Cerebellar nuclear complex (tissue), 1 donor: ENCODE measurements around the gene ZNRF2.

Experiments used
- DNase-seq, 2 experiments: peaks; one replicate each; lab custom pipeline; 2025; lab: John Stamatoyannopoulos, UW

Gene ZNRF2

DNA sequence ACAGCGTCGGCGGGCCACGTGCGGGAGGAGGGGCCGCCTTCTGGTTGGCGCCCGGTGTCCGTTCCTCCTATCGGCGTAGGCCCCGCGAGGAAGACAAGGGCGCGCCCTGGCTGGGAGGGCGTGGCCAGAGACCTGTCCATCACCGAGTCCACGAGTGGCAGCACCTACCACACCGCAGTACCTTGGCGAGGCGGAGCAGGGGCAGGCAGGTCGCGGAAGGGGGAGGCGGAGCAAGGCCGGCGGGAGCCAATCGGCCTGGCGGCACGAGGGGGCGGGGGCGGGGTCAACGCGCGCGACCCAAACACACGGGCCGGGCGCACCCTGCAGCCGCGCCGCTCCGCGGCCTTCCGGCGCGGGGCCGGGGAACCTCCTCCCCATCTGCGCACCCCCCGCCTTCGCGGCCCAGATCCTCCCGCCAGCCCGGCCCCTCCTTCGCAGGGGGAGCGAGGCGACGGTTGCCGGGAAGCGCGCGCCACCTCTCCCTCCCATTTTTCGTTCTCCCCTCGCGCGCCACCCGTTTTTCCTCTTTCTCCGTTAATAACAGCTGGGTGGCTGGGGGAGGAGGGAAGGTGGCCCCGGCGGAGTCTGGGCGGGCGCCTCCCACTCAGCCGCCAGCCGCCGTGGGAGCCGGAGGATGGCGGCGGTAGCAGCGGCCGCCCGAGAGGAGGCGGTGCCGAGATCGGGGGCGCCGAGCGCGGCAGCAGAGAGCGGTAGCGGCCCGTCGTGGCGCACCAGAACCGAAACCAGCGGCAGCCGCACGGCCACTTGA, at the start of gene ZNRF2:
Gene ZNRF2 (plus strand): TSS at position 300 of the 769 bp plus-strand sequence. CDS start 761 bp downstream, outside the sequence.
- DNase-seq, result peak; percentile 97 to 98

DNA sequence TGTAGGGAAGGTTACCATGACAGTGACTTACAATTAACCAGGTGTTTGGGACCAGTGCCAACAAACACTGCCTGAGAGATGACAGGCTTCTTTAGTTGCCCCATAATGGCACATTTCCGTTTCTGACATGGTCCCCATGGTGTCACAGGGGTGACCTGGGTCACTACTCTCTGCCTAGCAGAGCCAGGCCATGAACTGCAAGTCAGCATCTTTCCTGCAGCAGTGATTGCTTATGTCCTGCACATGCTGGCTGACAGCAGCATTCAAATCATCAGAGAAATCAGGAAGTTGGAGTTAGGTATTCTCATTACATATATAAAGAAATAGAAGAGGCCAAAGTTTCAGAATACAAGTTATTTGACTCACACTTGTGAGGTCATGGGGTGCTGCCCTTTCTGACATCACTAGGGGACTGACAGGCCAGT, 47.1 kb upstream of the ZNRF2 start:
- DNase-seq, result no peak

DNA sequence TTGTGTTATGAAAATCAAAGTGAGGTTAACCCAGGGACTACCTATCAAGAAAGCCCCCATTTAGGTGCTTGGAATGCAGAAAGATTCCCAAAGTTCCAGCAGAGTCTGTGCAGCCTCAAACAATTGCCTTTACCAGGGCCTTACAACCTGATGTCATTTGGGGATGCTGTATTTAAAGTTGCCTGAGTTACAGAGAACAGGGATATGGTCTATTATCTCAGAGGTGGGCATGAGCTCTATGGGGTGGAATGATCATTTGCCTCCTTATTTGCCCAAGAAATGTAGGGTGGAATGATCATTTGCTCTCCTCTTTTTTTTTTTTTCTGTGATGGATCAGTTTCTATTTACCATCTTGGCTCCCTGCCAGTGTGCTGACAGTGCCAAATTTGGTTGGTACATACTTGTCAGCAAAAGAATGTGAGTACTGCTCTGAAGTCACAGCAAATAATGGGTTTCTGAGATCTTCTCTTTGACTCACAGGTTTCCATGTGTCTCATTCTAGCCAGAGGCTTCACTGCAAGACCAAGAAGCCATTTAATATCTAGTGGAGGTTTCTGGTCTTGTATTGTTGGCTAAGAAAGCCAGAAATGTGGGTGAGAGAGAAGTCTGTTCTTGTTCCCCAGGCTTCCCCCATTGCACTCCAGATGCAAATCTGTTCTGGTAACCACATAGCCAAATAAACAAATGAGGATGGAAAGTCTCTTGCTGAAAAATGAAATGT, 45.5 kb upstream of the ZNRF2 start:
- DNase-seq, result no peak

DNA sequence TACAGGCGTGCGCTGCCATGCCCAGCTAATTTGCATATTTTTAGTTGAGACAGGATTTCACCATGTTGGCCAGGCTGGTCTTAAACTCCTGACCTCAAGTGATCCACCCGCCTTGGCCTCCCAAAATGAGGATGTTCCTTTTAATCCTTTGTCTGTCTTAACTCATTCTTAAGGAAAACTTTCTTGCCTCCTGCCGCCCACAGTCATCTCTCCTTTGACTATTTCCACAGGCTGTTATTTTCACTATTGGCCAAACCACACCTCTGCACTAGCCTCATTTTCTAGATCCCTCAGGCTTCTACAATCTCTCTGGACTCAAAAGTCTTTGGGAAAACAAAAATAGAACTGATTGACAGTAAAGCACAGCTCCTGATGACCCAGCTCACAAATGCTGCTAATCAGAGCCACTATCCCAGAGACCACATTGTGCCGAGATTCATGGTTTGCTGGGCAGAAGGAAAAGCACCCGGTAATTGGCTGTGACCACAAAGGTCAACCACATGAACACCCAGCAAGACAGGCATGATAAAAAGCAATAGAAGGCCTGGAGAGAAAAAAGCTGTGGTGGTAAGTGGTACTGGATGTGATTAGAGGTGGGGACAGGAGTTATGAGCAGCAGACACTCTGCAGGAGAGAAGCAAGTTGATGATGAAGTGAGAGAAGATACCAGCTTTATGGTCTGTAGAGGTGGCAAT, 44.1 kb upstream of the ZNRF2 start:
- DNase-seq, result no peak

DNA sequence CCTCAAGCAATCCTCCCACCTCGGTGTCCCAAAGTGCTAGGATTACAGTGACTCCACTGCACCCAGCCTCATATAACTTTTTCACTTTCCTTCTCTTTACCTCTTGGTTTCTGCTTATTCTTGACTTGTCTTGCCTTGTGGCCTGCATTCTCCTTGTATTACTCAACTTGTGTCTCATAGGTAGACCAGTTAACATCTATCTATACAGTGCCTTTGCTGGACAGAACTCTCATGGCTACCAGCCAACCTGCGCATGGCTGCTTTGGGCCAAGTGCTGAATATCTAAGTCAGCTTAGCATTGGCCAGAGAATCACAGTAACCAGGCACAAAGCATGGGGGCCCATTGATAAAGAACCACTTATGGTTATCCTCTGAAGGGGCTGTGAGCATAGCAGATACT, 42.6 kb upstream of the ZNRF2 start:
- DNase-seq, result no peak

DNA sequence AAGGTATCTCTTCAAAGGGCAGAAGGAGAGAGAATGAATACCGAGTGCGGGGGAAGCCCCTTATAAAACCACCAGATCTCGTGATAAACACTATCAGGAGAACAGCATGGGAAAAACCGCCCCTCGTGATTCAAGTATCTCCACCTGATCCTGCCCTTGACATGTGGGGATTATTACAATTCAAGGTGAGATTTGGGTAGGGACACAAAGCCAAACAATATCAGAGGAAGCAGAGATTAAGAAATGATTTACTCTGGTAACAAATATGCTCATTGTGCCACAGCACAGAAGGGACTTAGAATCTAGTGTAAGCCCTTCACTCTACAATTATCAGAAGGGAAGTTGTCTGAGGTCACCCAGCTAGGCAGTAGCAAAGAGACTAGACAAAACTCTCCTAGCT, 40.1 kb upstream of the ZNRF2 start:
- no peak for DNase-seq

DNA sequence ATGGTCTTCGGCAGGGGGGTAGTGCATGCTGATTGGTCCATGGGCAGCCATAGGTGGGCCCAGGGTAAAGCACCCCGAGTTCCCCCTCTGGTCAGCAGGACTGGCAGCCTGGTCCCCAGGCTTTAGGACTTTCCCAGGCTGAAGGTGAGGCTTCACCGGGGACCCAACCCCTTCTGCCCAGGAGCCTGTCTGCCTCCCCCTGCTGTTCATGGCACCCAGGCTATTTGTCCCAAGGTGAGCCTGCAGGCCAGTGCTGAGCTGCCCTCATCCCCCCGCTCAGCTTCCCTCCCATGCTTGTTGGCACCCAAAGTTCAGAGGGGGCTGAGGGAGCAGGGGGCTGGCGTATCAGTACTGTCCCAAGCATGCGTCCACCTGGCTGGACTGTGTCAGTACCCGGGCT, 38.5 kb upstream of the ZNRF2 start:
- DNase-seq, result no peak

DNA sequence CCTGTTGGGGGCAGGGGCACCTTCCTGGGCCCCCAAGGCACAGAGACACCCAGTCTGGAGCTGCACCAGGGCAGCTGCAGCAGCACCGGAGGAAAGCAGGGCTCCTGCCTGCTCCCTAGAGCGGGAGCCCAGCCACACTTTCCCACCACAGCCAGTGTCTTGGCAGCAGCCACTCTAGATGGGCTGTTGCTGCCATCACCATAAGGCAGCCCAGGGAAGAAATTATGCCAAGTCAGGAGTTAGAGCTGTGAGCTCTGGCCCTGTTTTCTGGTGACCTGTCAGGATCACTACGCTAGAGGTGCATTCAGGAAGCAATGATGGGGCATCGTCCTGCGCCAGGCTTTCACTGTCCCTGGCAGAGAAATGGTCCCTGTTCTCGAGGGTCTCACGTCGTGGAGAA, 38.0 kb upstream of the ZNRF2 start:
- DNase-seq, result peak; percentile 15 to 43

DNA sequence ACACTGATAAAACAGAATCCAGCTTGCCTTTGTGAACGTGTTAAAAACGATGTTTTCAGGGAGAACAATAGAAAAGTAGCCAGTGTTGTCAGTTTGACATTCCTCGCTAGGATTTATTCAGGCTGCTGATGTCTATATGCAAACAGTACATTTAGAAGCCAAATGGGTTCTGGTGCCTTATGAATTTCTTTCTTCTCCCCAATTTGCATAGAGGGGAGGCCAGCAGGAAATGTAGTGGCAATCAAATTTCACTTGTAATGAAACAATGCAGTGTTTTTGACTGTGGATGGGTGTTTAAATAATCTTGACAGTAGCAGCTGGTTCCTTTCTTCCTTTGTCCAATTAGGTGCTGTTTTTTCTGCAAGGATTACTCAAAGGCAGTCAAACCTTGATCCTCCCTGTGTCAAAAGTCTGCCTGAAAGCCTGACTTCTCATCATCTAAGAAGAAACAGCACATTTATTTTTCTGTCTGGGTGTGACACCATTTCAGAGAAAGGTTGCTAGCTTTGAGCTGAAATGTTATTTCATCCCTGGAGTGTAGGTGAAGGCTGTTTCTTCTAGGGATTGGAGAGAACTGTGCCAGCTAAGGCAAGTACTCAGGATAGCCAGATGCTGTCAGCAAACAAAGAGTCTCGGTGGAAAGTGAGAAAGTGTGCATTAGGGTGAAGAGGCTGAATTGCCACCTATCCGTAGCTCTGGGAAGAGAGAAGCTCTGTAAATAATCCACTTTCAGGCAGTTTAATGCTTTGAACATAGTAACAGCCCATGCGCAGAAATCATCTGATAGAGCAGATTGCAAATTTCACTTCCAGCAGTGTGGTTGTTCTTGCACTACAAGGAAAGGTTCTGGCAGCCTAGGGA, 36.6 kb upstream of the ZNRF2 start:
- no peak for DNase-seq

DNA sequence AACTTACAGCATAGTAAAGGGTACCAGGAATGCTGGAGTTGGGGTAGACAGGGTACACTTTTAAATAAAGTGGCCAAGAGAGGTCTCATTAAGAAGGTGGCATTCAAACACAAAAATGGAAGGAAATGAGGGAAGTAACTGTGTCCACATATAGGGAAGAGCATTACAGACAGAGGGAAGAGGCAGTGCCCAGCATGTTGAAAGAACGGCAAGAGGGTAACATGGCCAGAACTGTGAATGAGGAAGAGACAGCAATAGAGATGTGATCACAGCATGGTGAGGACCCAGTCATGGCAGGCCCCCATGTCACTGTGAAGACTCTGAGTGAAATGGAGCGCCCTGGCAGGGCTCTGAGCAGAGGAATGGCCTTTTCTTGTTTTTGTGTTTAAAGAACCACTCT, 35.1 kb upstream of the ZNRF2 start:
- no peak for DNase-seq

DNA sequence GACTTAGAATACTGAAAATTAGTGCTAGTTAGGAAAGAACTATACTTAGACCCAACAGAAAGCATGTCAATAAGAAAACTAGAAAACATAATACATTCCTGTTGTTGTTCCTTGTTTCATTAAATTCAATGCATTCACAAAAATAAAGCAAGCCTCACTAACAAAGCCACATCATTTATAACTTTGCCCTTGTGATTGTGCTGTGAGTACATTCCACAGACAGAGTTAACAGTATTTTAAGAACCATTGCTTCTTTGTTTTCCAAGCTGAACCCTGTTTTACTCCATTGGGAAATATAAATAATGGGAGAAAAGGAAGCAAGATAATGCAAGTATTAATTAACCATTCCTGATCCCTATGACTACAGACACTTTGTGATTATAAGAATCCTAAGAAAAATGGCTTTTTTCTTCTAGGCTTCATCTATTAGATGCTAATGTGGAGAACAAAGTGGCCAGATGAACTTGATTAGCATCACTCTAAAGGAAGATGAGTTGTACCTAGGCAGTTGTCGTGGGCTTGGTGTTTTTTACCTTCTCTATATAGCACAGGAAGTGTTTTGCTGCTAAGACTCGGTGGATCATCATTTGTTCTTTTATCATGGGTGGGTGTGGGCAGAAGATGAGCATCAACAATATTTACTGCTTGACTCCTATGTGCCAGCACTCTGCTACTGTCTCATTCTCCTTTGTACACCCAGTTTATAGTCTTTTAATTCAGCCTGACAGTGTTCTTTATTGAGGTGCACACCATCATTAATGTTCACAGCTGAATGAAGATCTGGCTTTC, 34.2 kb upstream of the ZNRF2 start:
- no peak for DNase-seq

DNA sequence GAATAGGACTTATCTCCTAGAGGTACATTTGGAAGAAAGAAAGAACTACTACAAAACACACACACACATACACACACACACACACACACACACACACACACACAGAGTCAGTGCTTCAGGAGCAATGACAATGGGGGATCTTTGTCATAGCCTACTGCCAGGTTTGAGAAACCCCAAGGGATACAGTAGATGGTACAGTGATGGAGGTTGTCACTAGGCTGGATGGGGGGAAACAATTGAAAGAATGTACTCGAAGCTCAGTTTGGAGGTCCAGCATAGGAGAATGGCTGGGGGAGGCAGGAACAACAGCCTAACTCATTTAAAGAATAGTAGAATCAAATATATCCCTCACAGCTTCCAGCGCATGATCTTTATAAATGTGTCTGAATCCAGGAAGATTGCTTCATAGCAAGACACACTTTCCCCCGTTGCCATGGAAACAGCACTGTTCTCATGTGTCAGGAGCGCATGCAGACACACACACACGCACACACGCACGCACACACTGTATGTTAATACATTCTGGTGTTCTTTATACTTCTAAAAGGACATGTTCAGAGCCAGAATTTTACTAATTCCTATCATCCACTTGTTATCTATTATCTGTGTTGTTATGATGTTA, 32.6 kb upstream of the ZNRF2 start:
- no peak for DNase-seq

DNA sequence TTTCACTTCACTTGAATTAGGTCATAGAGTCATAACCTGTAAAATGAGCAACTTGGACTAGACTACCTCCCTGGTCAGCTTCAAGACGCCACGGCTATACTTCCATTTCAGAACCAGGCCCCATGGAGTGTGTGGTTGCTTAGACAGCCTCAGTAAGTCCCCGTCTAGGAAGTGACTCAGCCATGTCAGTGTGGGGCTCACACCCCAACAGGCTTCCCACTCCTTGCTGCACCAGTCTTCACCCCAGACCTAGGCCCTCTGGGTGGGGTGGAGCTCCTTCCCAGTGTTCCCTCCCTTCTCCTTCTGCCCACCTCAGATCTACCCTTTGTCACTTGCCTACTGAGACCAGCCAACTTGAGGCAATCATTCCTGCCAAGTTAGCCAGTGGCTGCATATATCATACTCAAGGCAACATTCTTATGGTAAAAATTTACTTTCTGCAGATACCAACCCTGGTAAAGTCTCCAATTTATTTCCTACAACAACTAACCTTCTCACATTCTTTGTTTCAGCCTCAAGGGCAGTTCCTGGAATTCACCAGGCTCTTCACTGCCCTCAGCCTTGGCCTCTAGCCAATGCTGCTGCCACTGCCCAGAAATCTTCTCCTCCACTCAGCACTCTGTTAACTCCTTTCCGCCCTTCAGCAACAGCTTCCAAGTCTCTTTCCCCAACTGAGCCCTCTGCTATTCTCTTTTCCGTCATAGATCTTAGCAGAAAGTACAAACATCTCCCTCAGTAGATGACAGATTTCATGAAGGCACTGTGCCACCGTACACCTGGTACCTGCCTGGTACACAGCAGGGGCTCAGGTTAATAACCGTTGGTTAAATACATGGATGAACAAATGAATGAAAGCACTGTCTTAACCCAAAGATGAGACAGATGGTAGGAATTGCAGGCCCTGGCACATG, 31.3 kb upstream of the ZNRF2 start:
- DNase-seq, result peak in 1 of 2 experiments; percentile 60

DNA sequence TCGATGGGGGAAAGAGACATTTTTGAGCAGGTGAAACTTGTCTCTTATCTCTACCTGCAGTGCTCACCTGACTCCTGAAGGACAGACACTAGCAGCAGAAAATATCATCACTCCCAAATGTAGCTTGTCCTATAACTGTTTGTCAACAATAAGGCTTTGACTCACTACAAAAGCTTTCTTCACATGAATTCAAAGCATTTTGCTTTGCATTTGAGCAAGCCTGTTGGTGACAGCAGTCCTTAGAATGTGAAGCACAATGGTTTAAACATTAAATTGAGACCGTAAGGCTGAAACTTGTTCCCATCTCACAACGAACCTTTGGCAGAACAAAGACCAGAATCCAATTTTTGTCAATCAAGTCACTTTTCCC, 30.6 kb upstream of the ZNRF2 start:
- no peak for DNase-seq

DNA sequence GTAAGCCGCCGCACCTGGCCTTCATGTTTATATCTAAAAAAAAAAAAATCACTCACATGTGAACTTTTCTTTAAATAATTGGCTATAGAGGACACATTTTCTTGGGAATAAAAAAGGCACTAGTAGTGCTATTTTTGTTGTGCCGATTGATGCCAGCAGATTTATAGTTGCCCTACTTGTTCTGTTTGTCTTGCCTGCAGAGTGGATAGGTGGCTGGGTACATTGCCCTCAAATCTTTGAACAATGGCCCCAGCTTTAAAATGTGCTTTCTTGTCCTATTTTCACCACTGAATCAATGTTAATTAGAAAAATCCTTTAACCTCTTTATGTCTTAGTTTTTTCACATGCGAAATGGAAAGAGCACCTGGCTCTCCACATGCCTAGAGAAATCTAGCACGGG, 30.1 kb upstream of the ZNRF2 start:
- DNase-seq, result no peak

DNA sequence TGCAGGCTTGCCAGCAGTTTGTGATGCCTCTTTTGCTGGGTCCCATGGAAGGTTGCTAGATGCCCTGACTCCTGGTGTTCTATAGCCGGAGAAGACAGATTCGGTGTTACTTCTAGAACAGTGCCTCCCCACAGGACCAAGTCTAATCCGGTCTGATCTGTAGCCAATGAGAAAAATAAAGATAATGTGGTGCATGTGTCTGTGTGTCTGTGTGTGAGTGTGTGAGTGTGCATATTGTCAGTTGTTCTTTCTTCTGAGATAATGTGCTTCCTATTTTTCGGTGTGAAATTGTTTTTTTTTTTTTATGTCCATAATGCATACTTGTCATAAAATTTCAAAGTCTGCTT, 29.7 kb upstream of the ZNRF2 start:
- no peak for DNase-seq

DNA sequence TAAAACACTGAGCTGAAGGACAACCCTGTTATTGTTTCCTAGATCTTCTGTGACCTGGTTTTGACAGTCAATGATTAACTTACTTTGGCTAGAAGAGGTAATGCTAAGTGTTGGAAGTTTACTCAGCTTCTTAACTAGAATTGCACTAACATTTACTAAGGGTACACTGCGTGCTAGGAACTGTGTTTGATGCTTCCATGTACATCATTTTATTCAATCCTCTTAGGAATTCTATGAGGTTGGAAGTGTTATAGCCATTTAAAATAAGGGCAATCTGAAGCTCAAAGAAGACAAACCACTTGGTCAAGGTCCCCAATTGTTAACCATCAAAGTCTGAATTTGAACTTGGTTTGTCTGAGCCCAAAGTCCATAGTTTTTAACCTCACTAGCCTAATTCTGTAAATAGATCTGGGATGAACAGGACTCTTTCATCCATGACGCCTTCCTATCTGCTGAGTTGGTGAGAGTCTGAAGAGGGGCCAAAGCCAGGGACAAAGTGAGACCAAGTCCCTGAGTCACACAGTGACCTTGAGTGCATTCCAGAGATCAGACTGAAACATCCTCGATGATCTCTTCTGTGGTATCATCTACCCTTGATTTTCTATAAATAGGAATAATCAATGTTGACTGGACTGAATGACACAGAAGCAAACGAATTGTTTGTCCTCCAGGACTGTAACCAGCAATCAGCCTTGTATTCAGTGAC, 29.2 kb upstream of the ZNRF2 start:
- no peak for DNase-seq

DNA sequence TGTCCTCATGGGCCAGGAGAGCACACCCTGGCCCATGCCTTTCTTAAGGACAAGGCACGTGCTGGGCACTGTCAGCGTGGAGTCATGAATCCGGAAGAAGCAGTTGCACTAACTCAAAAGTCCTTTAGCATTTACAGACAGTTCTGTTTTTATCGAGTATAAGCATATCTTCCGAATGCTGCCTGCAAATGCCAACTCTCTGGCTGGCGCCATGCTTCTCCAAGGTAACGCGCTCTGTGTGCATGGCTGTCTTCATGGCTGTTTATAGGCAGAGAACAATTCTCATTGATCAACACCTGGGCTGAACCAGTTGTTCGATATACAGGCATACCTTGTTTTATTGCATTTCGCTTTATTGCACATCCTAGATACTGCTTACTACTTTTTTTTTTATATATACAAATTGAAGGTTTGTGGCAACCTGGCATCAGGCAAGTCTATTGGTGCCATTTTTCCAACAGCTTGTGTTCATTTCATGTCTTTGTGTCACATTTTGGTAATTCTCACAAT, 28.0 kb upstream of the ZNRF2 start:
- no peak for DNase-seq

DNA sequence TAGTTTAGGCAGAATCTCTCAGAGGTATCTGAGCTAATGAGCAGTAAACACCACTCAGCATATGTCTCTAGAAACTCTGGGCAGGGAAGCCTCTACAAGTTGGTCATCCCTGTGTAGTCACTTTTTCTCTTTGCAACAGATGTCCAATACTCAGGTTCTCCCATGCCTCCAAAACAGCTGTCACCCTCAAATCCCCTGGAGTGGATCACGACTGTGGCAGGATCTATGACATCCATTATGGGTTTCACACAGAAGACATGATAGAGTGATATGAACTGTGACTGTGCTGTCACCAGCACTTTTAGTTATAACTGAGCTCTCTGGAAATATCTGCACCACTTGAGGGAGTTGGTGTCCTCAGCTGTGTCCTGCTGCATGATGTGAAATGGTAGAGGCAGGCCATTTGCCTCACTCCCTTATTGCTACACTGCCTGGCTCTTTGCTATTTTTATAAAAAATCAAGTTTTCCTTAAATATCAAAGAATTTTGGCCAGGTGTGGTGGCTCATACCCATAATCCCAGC, 24.1 kb upstream of the ZNRF2 start:
- no peak for DNase-seq
